Activated T-cell treated with anti-CD3 and anti-CD28 coated beads, Interleukin-2, amount 50 U/mL, for 1 hour (primary cell): ENCODE measurements around the gene DCTPP1.

Source experiments
- DNase-seq: peaks from one replicate; pipeline ENCODE4 v3.0.0-alpha.2; 2020

DCTPP1 gene

GRCh38 chr16:30446203-30446595, 16.4 kb upstream of the DCTPP1 start:
- DNase-seq, result no peak

GRCh38 chr16:30445408-30446202, 15.8 kb upstream of the DCTPP1 start, which contains the start of gene SEPHS2:
TSS of gene SEPHS2 (minus strand) at chr16:30445874. CDS start at chr16:30445727, 147 bp downstream.
- peak; percentile 95 for DNase-seq

- DNase-seq, result no peak
Measured at GRCh38 chr16:30445149-30445407, 15.2 kb upstream of the DCTPP1 start.

GRCh38 chr16:30444231-30445148, 14.7 kb upstream of the DCTPP1 start:
- no peak for DNase-seq

GRCh38 chr16:30443631-30444030, 13.8 kb upstream of the DCTPP1 start:
- no peak for DNase-seq

- DNase-seq, result no peak
Measured at GRCh38 chr16:30439720-30440348, 10.0 kb upstream of the DCTPP1 start.

GRCh38 chr16:30438835-30439234, 9.0 kb upstream of the DCTPP1 start:
- no peak for DNase-seq

GRCh38 chr16:30437511-30438046, 7.7 kb upstream of the DCTPP1 start:
- no peak for DNase-seq

- no peak for DNase-seq
Measured at GRCh38 chr16:30434852-30435251, 5.0 kb upstream of the DCTPP1 start.

- no peak for DNase-seq
Measured at GRCh38 chr16:30430428-30430970, 669 bp upstream of the DCTPP1 start.

- DNase-seq, result no peak
Measured at GRCh38 chr16:30429418-30429677, 482 bp downstream of the DCTPP1 start.

GRCh38 chr16:30428055-30428454, 1.8 kb downstream of the DCTPP1 start:
- DNase-seq, result no peak

GRCh38 chr16:30421010-30421409, 8.8 kb downstream of the DCTPP1 start:
- DNase-seq, result no peak

GRCh38 chr16:30418350-30419181, 11.3 kb downstream of the DCTPP1 start:
- DNase-seq, result no peak

- DNase-seq, result peak; percentile 91
Measured at GRCh38 chr16:30417529-30418349, 12.1 kb downstream of the DCTPP1 start.

GRCh38 chr16:30416624-30417528, 13.0 kb downstream of the DCTPP1 start:
- no peak for DNase-seq

- no peak for DNase-seq
Measured at GRCh38 chr16:30416047-30416603, 13.7 kb downstream of the DCTPP1 start.

GRCh38 chr16:30414159-30414558, 15.7 kb downstream of the DCTPP1 start:
- DNase-seq, result no peak

- no peak for DNase-seq
Measured at GRCh38 chr16:30413112-30413806, 16.6 kb downstream of the DCTPP1 start.
